C4-2B (cell line): ENCODE results near the gene DHX36.

Source experiments
- ZFX ChIP-seq: fragments of 450-650 bp; IDR thresholded peaks from 2 replicates; pipeline ENCODE4 v1.6.1; 2017
- TF ChIP-seq, protein P1 (sequence below): fragments of 450-650 bp; conservative IDR thresholded peaks from 2 replicates; pipeline ENCODE4 v1.5.1; 2017; ENCODE audit warnings: mild to moderate bottlenecking

- TF ChIP-seq, protein P1, sequence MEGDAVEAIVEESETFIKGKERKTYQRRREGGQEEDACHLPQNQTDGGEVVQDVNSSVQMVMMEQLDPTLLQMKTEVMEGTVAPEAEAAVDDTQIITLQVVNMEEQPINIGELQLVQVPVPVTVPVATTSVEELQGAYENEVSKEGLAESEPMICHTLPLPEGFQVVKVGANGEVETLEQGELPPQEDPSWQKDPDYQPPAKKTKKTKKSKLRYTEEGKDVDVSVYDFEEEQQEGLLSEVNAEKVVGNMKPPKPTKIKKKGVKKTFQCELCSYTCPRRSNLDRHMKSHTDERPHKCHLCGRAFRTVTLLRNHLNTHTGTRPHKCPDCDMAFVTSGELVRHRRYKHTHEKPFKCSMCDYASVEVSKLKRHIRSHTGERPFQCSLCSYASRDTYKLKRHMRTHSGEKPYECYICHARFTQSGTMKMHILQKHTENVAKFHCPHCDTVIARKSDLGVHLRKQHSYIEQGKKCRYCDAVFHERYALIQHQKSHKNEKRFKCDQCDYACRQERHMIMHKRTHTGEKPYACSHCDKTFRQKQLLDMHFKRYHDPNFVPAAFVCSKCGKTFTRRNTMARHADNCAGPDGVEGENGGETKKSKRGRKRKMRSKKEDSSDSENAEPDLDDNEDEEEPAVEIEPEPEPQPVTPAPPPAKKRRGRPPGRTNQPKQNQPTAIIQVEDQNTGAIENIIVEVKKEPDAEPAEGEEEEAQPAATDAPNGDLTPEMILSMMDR = no peak
- no peak for TF ChIP-seq ZFX
Observed at GRCh38 chr3:154273381-154273780, 50.9 kb downstream of the DHX36 start.
